Activated CD4-positive, alpha-beta T cell treated with anti-CD3 and anti-CD28 coated beads for 36 hours (primary cell): ENCODE results near the gene CCDC127. TPM values are rescaled to one million over a fixed set of nuclear protein-coding genes. Genes with fewer than 3 reads are reported as not detected.
A peak's percentile ranks its signal among the peaks of the same experiment; 100 is the strongest.
"Not testable (repeated sequence)": the region's sequence is repeated elsewhere in the genome, so short reads cannot be mapped to it uniquely, and the experiment has no call there.

Source experiments
- ATAC-seq: fragments of 200-7000 bp; cut with Tn5 transposase; one replicate; pipeline ENCODE4 v1.10.0; 2021; ENCODE audit warnings: mild to moderate bottlenecking, moderate library complexity
- CTCF ChIA-PET: fragments of 350-600 bp; sonication (Branson Sonifier 250); formaldehyde crosslinking; loops from one replicate; lab custom pipeline; 2021; ENCODE audit warnings: antibody characterized with exemption; lab: Charles Lee
- POLR2A ChIA-PET: fragments of 350-600 bp; sonication (Branson Sonifier 250); formaldehyde crosslinking; loops from one replicate; lab custom pipeline; 2021; ENCODE audit warnings: antibody characterized with exemption, inconsistent platforms; lab: Charles Lee
- DNase-seq: peaks from one replicate; pipeline ENCODE4 v3.0.0-alpha.2; 2020
- H3K27ac Mint-ChIP-seq: one replicate; pipeline ENCODE4 v1.8.0; 2021; ENCODE audit warnings: mixed read lengths
- H3K27me3 Mint-ChIP-seq: one replicate; pipeline ENCODE4 v1.8.0; 2021; ENCODE audit warnings: mixed read lengths
- H3K36me3 Mint-ChIP-seq: one replicate; pipeline ENCODE4 v1.8.0; 2021; ENCODE audit warnings: low read depth, mixed read lengths
- H3K4me1 Mint-ChIP-seq: one replicate; pipeline ENCODE4 v1.8.0; 2021; ENCODE audit warnings: mixed read lengths
- H3K4me3 Mint-ChIP-seq: one replicate; pipeline ENCODE4 v1.8.0; 2021; ENCODE audit warnings: mild to moderate bottlenecking, moderate library complexity, mixed read lengths
- H3K9me3 Mint-ChIP-seq: one replicate; pipeline ENCODE4 v1.8.0; 2021; ENCODE audit warnings: low read depth, mixed read lengths
- intact Hi-C, 2 experiments: fragments of 100-400 bp; cut with DNase I in 1 of 2; cut with micrococcal nuclease in 1 of 2; formaldehyde crosslinking; loops; one replicate each; pipeline versions ENCODE4 v1.14.2 to v1.15.1; 2022 to 2024; cut with DNase I, micrococcal nuclease
- total RNA-seq, 2 experiments: library from RNA; stranded (reverse); gene quantifications; one replicate each; pipeline ENCODE4 v1.2.3, GENCODE V29; 2021

CCDC127 gene
- total RNA-seq, 2 experiments from 2014 or later, result 6.0 to 7.0 TPM

GRCh38 chr5:216076-216475, 1.9 kb downstream of the CCDC127 start:
- H3K9me3 Mint-ChIP-seq, ATAC-seq, H3K27me3 Mint-ChIP-seq, POLR2A ChIA-PET, DNase-seq, CTCF ChIA-PET: not testable (repeated sequence)
- H3K4me3 Mint-ChIP-seq, result peak overlapping the region; percentile 48
- peak overlapping the region; percentile 37 for H3K27ac Mint-ChIP-seq
- peaks cover 42% of the 10 kb centered on the region for H3K4me1 Mint-ChIP-seq
- H3K36me3 Mint-ChIP-seq, result peaks cover 24% of the 10 kb centered on the region
- intact Hi-C loops, result loop anchor here (2.0 to 10.0 kb wide), 6 partner anchors 27 to 1586 kb away; partner anchors contain the start of genes BRD9 (in 1 of the 2), LPCAT1 (in 1 of the 2), NDUFS6 (in 1 of the 2) and TRIP13 (in 1 of the 2)

- POLR2A ChIA-PET, H3K27me3 Mint-ChIP-seq, DNase-seq, H3K9me3 Mint-ChIP-seq, CTCF ChIA-PET: not testable (repeated sequence)
- H3K4me3 Mint-ChIP-seq, result peak overlapping the region; percentile 48
- H3K4me1 Mint-ChIP-seq, result peaks cover 39% of the 10 kb centered on the region
- peaks cover 21% of the 10 kb centered on the region for H3K36me3 Mint-ChIP-seq
- peak; percentile 35 for ATAC-seq
- intact Hi-C loops, result loop anchor here in 1 of 2 experiments (5.0 to 10.0 kb wide), 5 partner anchors 160 to 1587 kb away; partner anchors contain the start of genes BRD9, LPCAT1, NDUFS6 and TRIP13
- H3K27ac Mint-ChIP-seq, result peak overlapping the region; percentile 90
Observed at GRCh38 chr5:215256-215655, 2.7 kb downstream of the CCDC127 start.

- Mint-ChIP-seq H3K4me3 (peak overlapping the region; percentile 48), H3K4me1 (peaks cover 45% of the 10 kb centered on the region), H3K9me3 (no peaks in the 10 kb centered on the region), H3K36me3 (peaks cover 21% of the 10 kb centered on the region), H3K27me3 (no peaks in the 10 kb centered on the region), H3K27ac (peak overlapping the region; percentile 90)
- ChIA-PET CTCF (no interaction called here), POLR2A (no interaction called here)
- intact Hi-C loops, result loop anchor here in 1 of 2 experiments (10.0 kb wide), 1 partner anchor 161 kb away; no protein-coding TSS in a partner anchor
- ATAC-seq (no peak), DNase-seq (no peak)
Observed at GRCh38 chr5:213803-214395, 4.1 kb downstream of the CCDC127 start.

- ATAC-seq (no peak), DNase-seq (no peak)
- Mint-ChIP-seq H3K27me3 (no peaks in the 10 kb centered on the region), H3K9me3 (no peaks in the 10 kb centered on the region), H3K27ac (no peak overlapping the region), H3K36me3 (peaks cover 12% of the 10 kb centered on the region), H3K4me3 (no peak overlapping the region), H3K4me1 (peaks cover 20% of the 10 kb centered on the region)
- intact Hi-C loops, result no loop called here
- CTCF ChIA-PET, result no interaction called here
- POLR2A ChIA-PET, result no interaction called here
Observed at GRCh38 chr5:208449-209114, 9.4 kb downstream of the CCDC127 start.

- Mint-ChIP-seq H3K27ac (no peak overlapping the region), H3K4me3 (no peak overlapping the region), H3K36me3 (peaks cover 13% of the 10 kb centered on the region), H3K27me3 (no peaks in the 10 kb centered on the region), H3K4me1 (peaks cover 17% of the 10 kb centered on the region), H3K9me3 (no peaks in the 10 kb centered on the region)
- no peak for ATAC-seq
- DNase-seq, result no peak
- intact Hi-C loops, result no loop called here
- CTCF ChIA-PET, result interaction anchor here (1.3 kb wide), 1 partner anchor 19 kb away, joined by 6 read pairs; no protein-coding TSS in a partner anchor
- POLR2A ChIA-PET, result no interaction called here
Observed at GRCh38 chr5:207599-207998, 10.4 kb downstream of the CCDC127 start.

- Mint-ChIP-seq H3K36me3 (peaks cover 14% of the 10 kb centered on the region), H3K4me1 (peaks cover 17% of the 10 kb centered on the region), H3K27me3 (no peaks in the 10 kb centered on the region), H3K9me3 (no peaks in the 10 kb centered on the region), H3K27ac (no peak overlapping the region), H3K4me3 (no peak overlapping the region)
- DNase-seq (no peak), ATAC-seq (no peak)
- ChIA-PET CTCF (interaction anchor here (1.3 kb wide), 1 partner anchor 18 kb away, joined by 6 read pairs; no protein-coding TSS in a partner anchor), POLR2A (no interaction called here)
- intact Hi-C loops, result no loop called here
Observed at GRCh38 chr5:206927-207536, 10.9 kb downstream of the CCDC127 start.

- ChIA-PET POLR2A (no interaction called here), CTCF (interaction anchor here (1.3 to 1.4 kb wide), 2 partner anchors 17 to 18 kb away, joined by 6 read pairs; no protein-coding TSS in a partner anchor)
- no peak overlapping the region for H3K27ac Mint-ChIP-seq
- ATAC-seq (no peak), DNase-seq (no peak)
- H3K36me3 Mint-ChIP-seq, result peaks cover 14% of the 10 kb centered on the region
- intact Hi-C loops, result no loop called here
- H3K27me3 Mint-ChIP-seq, result no peaks in the 10 kb centered on the region
- no peaks in the 10 kb centered on the region for H3K9me3 Mint-ChIP-seq
- H3K4me1 Mint-ChIP-seq, result peaks cover 17% of the 10 kb centered on the region
- H3K4me3 Mint-ChIP-seq, result no peak overlapping the region
Observed at GRCh38 chr5:206406-206805, 11.5 kb downstream of the CCDC127 start.

GRCh38 chr5:204966-205670, 12.8 kb downstream of the CCDC127 start:
- intact Hi-C loops, result no loop called here
- POLR2A ChIA-PET, result no interaction called here

GRCh38 chr5:204462-204861, 13.5 kb downstream of the CCDC127 start:
- intact Hi-C loops, result no loop called here
- H3K27ac Mint-ChIP-seq, result no peak overlapping the region
- POLR2A ChIA-PET, result no interaction called here
- H3K27me3 Mint-ChIP-seq, result no peaks in the 10 kb centered on the region
- no peak overlapping the region for H3K4me3 Mint-ChIP-seq
- H3K9me3 Mint-ChIP-seq, result no peaks in the 10 kb centered on the region
- peaks cover 14% of the 10 kb centered on the region for H3K36me3 Mint-ChIP-seq
- CTCF ChIA-PET, result no interaction called here
- DNase-seq (no peak), ATAC-seq (no peak)
- H3K4me1 Mint-ChIP-seq, result peaks cover 6% of the 10 kb centered on the region

More at GRCh38 chr5:204966-205670, 12.8 kb downstream of the CCDC127 start:
- Mint-ChIP-seq H3K36me3 (peaks cover 14% of the 10 kb centered on the region), H3K4me1 (peaks cover 13% of the 10 kb centered on the region), H3K27ac (no peak overlapping the region), H3K4me3 (no peak overlapping the region), H3K9me3 (no peaks in the 10 kb centered on the region), H3K27me3 (no peaks in the 10 kb centered on the region)
- DNase-seq (no peak), ATAC-seq (no peak)
- CTCF ChIA-PET, result interaction anchor here (0.6 to 1.4 kb wide), 2 partner anchors 16 to 206 kb away, joined by 3 to 6 read pairs; no protein-coding TSS in a partner anchor

GRCh38 chr5:204001-204400, 14.0 kb downstream of the CCDC127 start:
- ATAC-seq (no peak), DNase-seq (no peak)
- POLR2A ChIA-PET, result no interaction called here
- CTCF ChIA-PET, result interaction anchor here (0.6 kb wide), 1 partner anchor 35 kb away, joined by 5 read pairs; no protein-coding TSS in a partner anchor
- Mint-ChIP-seq H3K36me3 (peaks cover 14% of the 10 kb centered on the region), H3K9me3 (no peaks in the 10 kb centered on the region), H3K4me1 (peaks cover 5% of the 10 kb centered on the region), H3K4me3 (no peak overlapping the region), H3K27ac (no peak overlapping the region), H3K27me3 (no peaks in the 10 kb centered on the region)
- intact Hi-C loops, result no loop called here
